Astrocyte of the spinal cord (primary cell): ENCODE measurements around the gene RAF1.
A peak's percentile ranks its signal among the peaks of the same experiment; 100 is the strongest.

Source experiments
- DNase-seq: peaks from one replicate; pipeline ENCODE4 v3.0.0; 2011; ENCODE audit warnings: low read depth, low spot score
- H3K4me3 ChIP-seq: 2 replicates; pipeline ENCODE4 v1.5.1; 2011; ENCODE audit warnings: low read depth, mild to moderate bottlenecking, low read length, moderate library complexity
- CTCF ChIP-seq: IDR thresholded peaks from 2 replicates; pipeline ENCODE4 v1.5.1; 2012; ENCODE audit warnings: low read depth, mild to moderate bottlenecking, low read length, inconsistent platforms
- in situ Hi-C: cut with HindIII; loops from 2 replicates; pipeline ENCODE4 v1.10.0; 2017; ENCODE audit warnings: low sequenced_read_pairs

RAF1 gene

GRCh38 chr3:12541625-12542024 is 122.3 kb downstream of the RAF1 start:
- DNase-seq, result no peak
- H3K4me3 ChIP-seq, result no peak overlapping the region
- TF ChIP-seq CTCF, result peak; percentile 35
- in situ Hi-C loops, result no loop called here

- no peak overlapping the region for H3K4me3 ChIP-seq
- in situ Hi-C loops, result no loop called here
- peak; percentile 24 for DNase-seq
- peak; percentile 36 for TF ChIP-seq CTCF
Measured at GRCh38 chr3:12536423-12536822, 127.5 kb downstream of the RAF1 start.
